ENCODE results near the gene SRGAP1.

SRGAP1 gene

GRCh38 chr12:63912651-63913050 is 68.2 kb downstream of the SRGAP1 start:
- no peak for DNase-seq

DNA sequence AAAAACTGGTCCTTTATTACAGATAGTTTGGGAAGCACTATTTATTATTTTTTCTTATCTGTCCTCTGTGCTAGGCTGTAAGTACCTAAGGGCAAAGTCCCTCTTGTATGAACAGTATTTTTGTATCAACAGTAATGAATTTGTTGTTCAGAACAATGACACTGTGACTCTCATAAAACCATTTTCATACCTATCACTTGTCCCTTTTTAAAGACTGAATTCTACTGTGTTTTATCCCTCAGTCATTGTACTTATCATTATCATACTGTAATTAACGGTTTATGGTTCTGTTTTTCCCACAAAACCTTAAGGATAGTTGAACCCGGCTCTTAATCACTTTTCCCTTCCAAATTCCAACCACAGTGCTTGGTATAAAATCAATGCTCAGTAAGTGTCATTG is 69.4 kb downstream of the SRGAP1 start:
- no peak for DNase-seq

DNA sequence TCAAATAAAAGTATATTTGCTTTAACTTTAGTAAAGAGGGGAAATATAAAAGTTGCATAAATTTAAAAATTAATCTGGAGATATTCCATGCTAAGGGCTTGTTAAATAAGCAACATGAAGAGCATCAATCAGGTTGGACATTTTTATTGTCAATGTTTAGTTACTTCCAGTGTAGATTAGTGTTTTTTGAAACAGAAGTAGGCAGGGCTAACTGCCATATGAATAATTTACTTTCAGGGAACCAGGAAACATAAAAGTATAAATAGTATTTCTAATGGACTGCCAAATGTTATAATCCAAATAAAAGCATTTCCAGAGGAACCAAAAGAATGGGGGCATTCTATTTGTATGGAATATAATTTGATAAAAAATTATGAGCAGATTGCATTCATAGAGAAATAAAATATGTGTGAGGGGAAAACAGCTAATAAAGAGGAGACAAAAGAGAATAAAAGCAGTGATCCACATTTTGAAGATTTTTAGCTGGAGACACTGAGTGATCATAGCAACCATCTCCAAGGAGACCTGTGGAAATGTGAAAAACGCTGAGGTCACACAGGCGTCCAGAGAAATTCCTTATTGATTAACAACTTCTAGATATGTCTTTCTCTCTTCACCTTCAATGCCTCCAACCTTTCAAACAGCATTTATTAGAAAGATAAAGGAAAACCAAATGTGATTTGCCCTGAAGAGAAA is 70.8 kb downstream of the SRGAP1 start:
- DNase-seq: no peak

DNA sequence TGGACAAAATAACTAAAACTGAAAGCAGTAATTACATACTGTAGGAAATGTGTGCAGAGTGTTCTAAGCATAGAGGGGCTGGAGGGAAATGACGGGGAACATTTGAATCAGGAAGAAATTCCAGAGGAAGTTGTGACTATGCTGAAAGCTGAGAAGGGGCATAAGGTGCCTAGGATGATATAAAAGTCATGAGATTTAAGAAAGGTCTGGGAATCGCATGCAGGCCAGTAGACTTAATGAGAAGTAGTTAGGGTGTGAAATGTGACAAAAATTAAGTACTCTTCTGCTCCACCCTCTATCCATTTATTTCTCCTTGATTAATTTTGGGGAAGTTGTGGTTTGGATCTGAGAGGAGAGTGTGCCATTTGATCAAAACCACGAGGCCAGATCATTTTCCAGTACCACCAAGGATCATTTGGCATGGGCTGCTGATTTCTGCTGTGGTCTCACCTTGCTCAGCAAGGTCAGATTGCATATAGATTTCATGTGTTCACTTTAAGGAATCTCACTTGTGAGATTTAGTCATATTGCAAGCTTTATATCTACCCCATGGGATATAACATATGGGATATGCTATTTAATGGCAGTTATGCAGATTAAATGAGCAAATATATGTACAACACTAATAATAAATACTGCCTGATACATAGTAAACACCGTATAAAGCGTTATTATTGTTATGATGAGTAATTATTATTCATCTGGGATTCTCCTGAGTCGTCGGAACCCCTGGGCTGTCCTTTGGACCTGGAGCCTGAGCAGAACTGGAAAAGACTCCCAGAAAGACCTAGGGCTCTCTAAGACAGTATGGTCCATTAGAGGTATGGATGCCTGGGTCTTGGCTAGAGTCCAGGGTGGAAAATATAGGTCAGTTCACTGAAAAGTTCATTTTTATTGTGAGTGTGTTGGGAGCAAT is 72.3 kb downstream of the SRGAP1 start:
- no peak for DNase-seq

DNA sequence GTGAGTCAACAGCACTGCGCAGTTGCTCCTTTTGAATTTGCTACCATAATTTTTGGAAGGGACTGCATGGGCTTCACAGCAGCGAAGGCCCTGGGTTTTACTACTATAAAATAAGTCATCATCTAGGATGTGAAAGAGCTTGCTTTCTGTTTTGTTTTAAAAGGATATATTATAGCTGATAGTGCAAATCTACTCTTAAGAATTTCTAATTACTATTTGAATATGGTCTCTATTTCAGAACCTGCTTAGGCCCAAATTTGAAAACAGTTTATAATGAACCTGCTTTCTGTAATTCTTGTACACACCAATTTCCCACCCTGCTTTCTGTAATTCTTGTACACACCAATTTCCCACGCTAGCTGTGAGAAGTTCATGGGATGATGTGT is 73.0 kb downstream of the SRGAP1 start:
- no peak for DNase-seq

- no peak for DNase-seq
Measured at GRCh38 chr12:63917864-63918799, 73.6 kb downstream of the SRGAP1 start.

- DNase-seq: no peak
Measured at GRCh38 chr12:63918800-63919300, 74.3 kb downstream of the SRGAP1 start.

DNA sequence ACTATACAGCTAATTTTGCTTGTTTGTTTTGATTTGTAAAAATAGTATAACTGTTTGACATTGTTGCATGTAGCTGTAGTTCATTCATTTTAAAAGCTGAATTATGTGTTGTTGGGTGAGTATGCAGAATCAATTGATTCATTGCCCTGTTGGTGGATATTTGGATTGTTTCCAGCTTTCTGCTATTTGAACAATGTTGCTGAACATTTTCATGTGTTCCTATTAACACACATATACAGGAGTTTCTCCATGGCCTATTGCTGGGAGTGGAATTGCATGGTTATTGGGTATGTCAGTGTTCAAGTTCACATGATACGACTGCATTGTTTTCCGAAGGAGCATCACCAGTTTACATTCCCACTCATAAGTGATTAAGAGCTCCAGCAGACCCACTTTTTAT is 75.3 kb downstream of the SRGAP1 start:
- no peak for DNase-seq

DNA sequence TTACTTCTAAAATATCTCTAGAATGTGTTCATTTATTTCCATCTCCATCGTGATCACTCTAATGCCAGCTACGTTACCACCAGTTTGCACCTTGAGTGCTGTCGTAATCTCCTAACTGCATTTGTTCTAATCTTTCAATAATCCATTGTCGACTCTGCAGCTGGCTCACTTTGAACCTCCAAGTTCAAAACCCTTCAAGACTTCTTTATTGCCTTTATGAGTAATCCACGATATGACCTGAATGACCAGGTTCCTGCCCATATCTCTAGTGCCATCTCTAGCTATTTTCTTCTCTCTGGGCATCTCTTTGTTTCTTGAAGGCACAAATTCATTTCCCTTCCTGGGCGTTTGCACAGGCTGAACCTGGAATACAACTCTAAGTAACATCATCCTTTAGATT is 76.7 kb downstream of the SRGAP1 start:
- no peak for DNase-seq

DNA sequence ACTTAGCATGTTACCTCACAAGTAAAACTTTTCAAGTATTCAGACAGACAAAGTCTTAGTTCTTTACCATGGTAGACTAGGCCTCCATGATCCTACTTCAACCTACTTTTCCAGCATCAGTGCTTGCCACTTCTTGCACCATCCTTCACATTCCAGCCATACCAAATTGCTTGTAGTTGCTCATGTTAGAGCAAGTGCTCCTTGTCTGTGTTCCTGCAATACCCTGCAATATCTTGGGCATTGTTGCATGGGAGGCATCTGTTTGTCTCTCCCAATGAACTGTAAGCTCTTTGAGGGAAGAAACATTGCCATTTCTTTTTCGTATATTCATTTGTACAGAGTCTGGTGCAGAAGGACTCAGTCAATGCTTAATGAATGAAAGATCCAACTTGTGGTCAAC is 78.0 kb downstream of the SRGAP1 start:
- DNase-seq: no peak

- DNase-seq: no peak
Measured at GRCh38 chr12:63924781-63925180, 80.3 kb downstream of the SRGAP1 start.

GRCh38 chr12:63927511-63927910 is 83.0 kb downstream of the SRGAP1 start:
- no peak for DNase-seq

DNA sequence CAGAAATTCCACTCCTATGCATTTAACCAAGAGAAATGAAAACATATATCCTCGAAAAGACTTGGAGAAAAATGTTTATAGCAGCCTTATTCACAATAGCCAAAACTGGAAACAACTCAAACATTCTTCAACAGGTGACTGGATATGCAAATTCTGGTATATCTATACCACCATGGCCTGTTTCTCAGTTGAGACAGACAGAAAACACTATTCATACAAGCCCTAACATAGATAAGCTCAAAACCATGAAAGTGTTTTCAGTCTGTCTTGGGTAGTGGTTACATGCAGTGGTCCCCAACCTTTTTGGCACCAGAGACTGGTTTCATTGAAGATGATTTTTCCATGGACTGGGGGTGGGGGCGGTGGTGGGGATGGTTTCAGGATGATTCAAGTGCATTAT is 83.8 kb downstream of the SRGAP1 start:
- DNase-seq: no peak

DNA sequence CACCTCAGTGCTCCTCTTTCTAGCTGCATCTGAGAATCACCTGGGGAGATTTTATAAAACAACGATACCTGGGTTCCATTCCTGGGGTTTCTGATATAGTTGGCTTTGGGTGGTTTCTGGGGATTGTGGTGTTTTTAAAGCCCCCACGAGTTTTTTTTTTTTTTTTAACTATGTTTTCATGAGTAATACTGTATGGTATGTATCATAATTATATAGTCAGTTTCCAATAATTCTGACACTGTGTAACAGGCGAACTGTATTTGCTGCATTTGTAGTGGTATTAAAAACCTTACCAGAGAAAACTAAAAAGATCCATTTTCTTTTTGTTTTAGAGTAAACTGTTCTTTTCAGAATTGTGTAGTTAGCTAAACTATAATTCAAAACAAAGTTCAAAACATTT is 84.9 kb downstream of the SRGAP1 start:
- DNase-seq: no peak

DNA sequence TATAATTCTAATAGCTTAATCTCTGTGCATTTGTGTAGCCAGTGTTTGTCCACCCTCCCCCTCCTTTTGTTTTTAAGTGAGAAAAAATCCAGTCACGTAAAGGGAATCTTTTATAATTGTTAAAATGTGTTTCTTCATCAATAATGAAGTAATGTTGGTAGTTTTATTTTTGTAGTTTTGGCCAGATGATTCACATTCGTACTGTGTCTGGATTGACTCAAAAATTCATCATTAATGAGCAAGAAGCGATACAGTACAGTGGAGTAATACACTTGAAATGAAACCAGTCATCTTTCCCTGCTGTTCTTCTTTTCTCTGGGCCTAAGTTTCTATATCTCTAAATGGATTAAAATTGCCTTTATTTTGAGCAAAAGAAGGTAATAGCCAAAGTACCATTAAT is 86.5 kb downstream of the SRGAP1 start:
- DNase-seq: no peak

DNA sequence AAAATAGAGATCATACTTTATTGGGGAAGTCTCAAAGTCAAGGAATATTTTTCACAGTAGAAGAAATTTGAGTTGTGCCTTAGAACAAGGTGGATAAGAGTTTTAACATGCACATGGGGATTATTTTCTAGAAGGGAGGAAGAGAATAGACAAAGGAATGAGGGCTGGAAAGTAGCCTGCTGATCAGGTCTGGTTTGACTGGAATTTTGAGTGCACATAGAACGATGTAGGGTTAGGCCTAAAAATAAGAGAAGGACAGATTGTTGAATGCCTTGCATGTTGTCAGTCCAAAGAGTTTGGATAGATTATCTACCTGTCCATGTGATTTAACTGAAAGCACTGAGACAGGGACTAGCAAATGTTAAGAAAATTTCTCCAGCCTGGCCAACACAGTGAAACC is 87.2 kb downstream of the SRGAP1 start:
- no peak for DNase-seq

- DNase-seq: no peak
Measured at GRCh38 chr12:63934936-63935335, 90.4 kb downstream of the SRGAP1 start.

- no peak for DNase-seq
Measured at GRCh38 chr12:63935361-63935760, 90.9 kb downstream of the SRGAP1 start.

- no peak for DNase-seq
Measured at GRCh38 chr12:63937378-63938316, 93.1 kb downstream of the SRGAP1 start.

GRCh38 chr12:63940310-63941005 is 96.0 kb downstream of the SRGAP1 start:
- DNase-seq: no peak

GRCh38 chr12:63941166-63941800 is 96.8 kb downstream of the SRGAP1 start:
- peak; percentile 8 for DNase-seq

Data from NCI-H748 treated with DMSO at 0.1 percent for 48 hours (cell line).